COR-L47 (cell line): ENCODE data around the gene MGAT5B.
"Not testable (repeated sequence)": the region's sequence is repeated elsewhere in the genome, so short reads cannot be mapped to it uniquely, and the experiment has no call there.

Source experiments
- DNase-seq: peaks from one replicate; lab custom pipeline; 2025; lab: John Stamatoyannopoulos, UW

The MGAT5B gene

GRCh38 chr17:76847031-76847430 lies 21.2 kb upstream of the MGAT5B start:
- DNase-seq: no peak

GRCh38 chr17:76848670-76849069 lies 19.5 kb upstream of the MGAT5B start:
- DNase-seq: no peak

GRCh38 chr17:76849160-76849559 lies 19.0 kb upstream of the MGAT5B start:
- not testable (repeated sequence) for DNase-seq

- no peak for DNase-seq
These were observed 15.4 kb upstream of the MGAT5B start for GRCh38 chr17:76852843-76853242.

GRCh38 chr17:76855105-76855504 lies 13.1 kb upstream of the MGAT5B start:
- no peak for DNase-seq

DNA sequence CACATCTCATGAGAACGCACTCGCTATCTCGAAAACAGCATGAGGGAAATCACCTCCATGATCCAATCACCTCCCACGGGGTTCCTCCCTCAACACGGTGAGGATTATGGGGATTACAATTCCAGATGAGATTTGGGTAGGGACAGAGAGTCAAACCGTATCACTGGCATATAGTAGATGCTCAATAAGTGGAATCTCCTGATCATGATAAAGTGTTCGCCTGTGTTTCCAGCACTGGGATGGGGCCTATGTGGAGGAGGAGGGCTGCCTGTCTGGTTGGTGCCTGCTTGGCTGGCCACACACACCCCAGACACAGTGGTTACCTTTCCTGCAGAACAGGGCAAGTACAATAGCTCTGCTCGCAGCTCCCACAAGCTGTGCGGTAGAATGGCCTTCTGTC lies 6.1 kb upstream of the MGAT5B start:
- DNase-seq: no peak

DNA sequence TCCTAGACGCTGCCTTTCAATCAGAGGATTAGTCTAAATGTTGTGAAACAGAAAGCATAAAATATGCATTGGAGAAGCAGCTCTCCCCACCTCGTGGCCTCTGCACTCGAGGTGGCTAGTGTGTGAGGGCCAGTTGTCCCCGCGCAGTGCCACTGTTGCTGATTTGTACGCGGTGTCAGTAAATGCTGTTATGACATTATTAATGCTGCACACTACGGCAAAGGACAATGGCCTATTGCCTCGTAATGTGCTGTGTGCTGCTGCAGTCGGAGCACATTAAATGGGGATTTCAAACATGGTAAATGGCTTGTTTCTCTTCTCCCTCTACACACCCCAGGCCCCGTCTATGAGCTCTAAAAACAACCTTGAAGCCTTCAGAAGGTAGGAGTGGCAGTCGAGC lies 5.7 kb upstream of the MGAT5B start:
- DNase-seq: no peak

DNA sequence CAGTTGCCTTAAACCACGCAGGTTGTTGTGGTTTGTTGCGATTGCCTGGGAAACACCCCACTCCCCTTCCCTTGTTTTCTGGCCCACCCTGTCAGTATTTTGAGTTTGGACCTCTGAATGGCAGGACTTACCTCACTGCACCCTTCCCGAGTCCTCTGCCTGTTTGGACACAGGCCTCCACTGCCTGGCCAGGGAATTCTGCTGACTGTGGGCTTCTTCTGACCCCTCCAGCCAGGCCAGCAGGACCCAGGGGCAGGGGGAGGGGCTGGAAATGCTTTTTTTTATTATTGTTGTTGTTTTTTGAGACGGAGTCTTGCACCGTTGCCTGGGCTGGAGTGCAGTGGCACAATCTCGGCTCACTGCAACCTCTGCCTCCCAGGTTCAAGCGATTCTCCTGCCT lies 4.2 kb upstream of the MGAT5B start:
- DNase-seq: no peak

DNA sequence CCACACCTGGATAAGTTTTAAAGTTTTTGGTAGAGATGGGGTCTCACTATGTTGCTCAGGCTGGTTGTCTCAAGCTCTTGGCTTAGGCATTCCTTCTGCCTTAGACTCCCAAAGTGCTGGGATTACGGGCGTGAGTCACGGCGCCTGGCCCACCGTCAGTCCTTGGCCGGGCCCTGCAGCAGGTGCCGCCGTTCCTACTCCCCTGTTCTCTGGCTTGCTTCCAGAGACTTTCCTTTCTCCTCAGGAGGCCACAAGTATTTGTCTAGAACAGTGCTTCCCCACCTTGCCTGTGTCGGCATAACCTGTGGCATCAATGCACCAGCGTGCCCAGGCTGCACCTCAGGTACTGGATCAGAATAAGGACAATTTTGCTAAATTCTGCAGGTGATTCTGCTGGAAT lies 3.0 kb upstream of the MGAT5B start:
- peak; percentile 38 for DNase-seq

- no peak for DNase-seq
These were observed 2.0 kb upstream of the MGAT5B start for GRCh38 chr17:76866203-76866602.

DNA sequence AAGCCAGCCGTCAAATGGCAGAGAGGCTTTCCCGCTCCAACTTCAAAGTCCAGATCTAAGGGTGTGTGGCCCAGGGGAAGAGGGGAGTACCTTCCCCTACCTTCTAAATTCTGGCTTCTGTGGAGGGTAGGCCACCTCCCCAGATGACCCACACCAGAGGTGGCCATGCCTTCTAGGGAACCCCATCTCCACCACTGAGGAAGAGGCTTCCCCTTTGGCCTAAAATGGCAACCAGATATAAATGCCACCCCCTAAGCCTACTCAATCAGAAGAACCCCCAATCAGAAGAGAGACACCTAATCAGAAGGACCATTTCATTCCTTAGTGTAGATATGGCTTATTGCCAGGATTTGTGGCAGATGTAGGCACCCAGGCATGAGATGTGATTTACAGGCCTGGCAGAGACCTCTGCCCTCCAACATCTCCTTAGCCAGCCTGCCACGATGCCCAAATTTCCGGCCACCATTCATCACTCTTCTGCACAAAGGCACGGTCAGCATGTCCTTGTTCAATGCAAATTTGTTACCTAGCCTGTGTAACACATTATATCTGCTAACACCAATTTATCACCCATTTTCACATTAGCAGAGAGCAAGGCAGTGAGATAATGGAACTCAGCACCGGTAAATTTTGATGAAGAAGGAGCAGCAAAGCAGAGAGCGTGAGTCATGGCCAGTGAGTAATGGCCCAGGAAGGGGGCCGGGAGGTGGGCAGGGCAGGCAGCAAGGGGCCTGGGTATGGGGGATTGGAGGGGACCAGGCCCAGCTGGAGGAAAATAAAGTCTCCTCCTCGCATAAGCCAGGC lies 1.2 kb upstream of the MGAT5B start:
- DNase-seq: no peak

DNA sequence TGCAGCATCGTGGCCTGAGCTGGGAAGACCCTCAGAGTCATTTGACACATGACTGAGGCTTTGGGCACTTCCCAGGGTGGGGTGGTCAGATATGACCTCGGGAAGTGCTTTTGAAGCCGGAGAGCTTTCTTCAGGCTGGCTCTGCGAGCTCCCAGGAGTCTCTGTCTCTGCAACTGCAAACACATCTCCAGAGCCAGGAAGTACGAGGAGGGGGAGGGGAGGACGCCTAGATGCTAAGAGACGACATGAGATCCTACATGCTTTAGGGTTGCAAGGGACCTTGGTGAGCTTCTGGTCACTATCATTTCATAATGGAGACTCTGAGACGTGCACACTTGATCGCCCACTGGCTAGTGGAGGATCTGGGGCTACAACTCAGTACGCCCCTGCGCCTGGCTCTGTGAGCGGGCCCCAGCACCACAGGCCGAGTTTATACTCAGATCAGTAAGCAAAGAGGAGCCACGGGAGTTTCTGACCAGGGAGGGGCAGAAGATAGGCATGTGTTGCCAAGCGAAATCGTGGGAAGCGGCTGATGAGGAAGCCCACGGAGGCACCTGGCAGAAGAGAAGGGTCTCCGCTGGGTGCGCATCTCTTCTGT lies 527 bp upstream of the MGAT5B start:
- DNase-seq: no peak

DNA sequence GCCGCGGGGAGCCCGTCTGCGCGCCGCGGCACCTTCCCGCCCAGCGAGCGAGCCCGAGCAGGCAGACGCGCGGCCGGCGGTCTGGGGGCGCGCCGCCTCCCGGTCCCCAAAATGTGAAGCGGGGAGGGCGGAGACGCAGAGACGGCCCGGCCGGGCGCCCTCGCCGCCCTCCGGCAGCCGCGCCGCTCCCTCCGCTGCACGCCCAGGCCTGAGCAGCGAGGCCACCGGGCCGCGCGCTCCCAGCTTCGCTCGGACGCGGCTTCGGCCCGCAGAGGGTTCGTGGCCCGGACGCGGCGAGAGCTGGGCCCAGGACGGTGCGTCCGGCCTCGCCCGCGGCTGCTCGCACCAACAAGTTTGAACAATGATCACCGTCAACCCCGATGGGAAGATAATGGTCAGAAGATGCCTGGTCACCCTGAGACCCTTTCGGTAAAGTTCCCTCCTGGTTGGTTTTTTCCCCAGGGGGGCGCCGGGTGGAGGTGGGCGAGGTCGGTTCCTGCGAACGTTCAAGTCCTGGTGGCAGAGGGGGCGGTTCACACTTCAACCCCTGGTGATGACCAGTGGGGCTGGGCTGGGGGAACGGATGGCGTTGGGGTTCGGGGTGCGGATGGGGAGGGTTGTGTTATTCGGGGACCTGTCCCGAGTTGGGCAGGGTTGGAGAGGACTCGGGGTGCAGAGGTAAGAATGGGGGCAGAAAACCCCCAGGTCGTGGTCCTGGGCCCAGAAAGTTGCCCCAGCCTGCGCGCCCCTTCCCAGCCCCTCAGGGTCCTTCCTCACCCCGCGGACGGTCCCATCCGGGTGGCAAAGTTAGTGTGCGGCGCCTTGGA lies 678 bp downstream of the MGAT5B start:
- DNase-seq: no peak

DNA sequence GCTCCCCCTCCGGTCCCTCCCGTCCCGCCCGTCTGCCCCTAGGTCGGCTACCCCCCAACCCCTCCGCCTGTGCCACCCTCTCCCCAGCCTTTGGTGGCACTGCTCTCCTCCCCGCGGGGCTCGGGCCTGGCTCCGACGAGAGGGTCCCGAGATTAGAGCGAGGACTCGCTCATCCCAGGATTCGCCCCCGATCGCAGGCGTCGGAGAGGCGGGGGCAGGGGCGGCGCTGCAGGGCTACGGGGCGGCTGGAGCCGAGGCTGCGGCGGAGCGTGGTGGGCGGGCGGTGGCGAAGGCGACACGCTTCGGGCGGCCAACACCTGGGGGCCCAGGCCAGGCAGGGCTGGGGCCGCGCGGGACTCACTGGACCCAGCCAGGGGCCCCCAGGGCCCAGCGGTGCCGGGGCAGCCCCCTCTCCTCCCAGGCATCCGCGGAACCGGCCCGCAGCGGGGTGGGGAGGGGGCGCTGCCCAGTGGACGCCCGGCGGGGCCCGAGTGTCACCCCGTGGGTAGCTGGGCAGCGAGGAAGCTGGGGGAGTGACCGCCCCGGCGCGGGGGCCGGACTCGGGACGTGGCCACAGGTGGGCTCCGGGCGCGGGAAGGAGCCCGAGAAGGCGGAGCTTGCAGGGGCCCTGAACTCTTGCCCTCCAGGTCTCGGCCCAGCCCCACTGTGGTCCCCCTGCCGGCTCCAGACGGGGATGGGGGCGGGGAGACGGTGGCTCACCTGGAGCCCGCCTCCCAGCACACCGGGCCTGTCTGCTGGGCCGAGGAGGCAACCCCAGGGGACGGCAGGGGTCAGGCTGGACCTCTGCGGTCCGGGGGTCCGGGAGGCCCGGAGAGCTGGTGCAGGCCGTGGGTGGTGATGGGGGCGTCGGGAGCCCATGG lies 1.5 kb downstream of the MGAT5B start:
- DNase-seq: no peak

DNA sequence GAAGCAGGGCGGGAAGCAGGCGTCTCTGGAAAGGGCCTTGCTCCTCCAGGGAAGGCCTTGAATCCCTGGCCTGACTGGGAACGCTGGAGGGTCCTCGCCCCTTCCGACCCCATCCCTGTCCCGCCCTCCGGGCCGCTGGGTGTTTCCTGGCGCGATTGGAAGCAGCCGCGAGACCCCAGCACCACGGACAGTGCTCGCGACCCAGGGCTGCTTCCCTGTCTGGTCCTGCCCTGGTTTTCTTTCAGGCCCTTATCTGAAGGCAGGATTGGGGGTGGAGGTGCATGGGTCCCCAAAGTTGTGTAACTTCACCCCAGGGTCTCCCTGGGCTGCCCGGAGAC lies 2.1 kb downstream of the MGAT5B start:
- DNase-seq: no peak

- no peak for DNase-seq
These were observed 3.5 kb downstream of the MGAT5B start for GRCh38 chr17:76871668-76872067.

DNA sequence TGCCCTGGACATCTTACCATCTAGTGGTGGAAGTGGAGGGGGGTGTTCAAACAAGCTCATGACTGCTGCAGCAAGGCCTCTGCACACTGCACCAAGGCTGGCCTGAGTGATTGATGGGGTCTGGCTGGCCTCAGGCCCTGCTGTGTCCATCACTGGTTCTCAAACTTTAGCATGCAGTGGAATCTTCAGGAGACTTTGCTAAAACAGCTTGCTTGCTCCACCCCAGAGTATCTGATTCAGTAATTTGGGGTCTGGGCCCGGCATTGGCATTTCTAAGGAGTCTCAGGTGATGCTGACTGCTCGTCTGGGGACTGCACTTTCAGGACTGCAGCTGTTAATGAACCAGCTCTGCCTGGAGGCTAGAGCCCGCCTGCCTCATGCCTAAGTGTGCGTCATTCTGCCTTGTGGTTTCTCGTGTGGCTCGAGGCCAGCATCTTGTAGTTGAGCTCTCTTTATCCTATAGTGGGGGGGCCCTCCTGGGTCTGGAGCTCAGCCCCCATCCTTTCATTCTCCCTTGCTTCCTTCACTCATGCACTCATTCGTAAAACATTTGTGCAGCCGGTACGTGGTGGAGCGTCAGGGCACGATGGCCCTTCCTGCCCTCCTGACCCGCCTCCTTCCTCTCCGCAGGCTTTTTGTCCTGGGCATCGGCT lies 4.1 kb downstream of the MGAT5B start:
- DNase-seq: no peak

GRCh38 chr17:76872874-76873221 lies 4.6 kb downstream of the MGAT5B start:
- no peak for DNase-seq

- DNase-seq: no peak
These were observed 5.7 kb downstream of the MGAT5B start for GRCh38 chr17:76873856-76874255.

- no peak for DNase-seq
These were observed 9.2 kb downstream of the MGAT5B start for GRCh38 chr17:76877437-76877836.

GRCh38 chr17:76878568-76878967 lies 10.4 kb downstream of the MGAT5B start:
- DNase-seq: no peak

DNA sequence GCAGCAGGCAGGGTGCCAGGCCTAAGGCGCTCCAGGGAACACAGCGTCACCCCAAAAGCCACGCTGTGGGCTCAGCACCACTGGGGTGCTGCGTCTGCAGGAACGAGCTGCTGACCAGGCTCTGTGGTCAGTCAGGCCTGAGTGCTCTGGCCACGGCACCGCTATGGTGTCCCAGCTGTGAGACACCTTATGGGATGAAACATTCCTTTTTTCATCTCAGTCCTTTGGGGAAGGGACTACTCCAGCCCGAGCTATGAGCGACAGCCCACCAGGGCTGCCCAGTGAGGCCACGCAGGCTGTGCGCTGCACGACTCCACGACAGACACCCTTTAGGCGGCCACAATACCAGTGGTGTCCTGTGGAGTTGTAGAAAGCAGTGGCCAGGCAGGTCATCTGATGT lies 11.1 kb downstream of the MGAT5B start:
- DNase-seq: no peak
